HG03280 (cell line): ENCODE results near the gene ARF1.

Experiments
- ATAC-seq: cut with Tn5 transposase; IDR thresholded peaks from one replicate; pipeline ENCODE4 v1.9.1; 2021; ENCODE audit warnings: mild to moderate bottlenecking, moderate library complexity; ENCODE audit not compliant: unreplicated experiment

ARF1 gene

GRCh38 chr1:228084325-228084724 is 1.8 kb downstream of the ARF1 start:
- no peak for ATAC-seq

DNA sequence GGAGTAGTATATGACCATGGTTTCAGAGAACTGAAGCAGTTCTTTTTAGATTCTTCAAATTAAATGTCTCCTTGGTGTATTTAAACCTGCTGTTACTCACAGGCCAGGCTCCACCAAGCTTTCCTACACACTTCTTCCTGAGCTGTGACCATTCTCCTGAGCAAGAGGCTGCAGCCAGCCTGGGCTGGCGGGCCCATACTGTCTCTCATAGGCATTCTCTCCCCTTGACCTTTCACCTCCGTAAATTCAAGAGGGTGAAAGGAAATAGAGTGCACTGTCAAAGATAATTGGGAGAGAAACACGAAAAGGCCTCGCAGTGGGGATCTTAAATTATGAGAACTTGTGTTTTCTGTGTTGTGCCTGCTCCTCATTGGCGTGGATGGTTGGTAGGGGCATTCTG is 2.3 kb downstream of the ARF1 start:
- ATAC-seq = no peak

DNA sequence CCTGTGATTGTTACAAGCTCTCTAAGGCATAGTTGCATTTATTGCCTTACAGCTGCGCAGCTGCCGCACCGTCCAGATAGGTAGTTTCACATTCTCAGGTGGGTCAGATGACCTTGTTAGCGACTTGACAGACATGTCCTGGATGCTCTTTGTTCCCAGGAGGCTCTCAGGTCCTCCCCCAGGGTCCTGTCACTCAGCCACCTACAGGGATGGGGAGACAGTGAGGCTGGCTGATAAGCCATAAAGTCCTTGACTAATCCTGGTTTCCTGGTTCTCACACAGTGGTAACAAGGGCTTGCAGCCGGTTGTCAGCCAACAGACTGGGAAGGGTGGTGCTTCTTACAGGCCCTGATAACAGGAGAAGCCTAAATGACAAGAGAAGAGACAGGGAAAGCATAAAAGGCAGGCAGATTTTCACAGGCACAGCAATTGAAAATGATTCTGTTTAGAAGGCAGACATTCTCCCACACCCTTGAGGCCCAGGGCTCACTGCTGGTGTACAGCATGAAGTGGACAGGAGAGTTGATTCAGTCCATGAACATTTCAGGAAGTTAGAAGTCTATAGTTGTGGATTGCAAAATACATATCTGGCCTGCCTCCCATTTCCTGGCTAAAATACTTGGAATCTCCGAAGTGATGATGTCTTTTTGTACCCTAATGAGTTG is 2.9 kb downstream of the ARF1 start:
- ATAC-seq = no peak

DNA sequence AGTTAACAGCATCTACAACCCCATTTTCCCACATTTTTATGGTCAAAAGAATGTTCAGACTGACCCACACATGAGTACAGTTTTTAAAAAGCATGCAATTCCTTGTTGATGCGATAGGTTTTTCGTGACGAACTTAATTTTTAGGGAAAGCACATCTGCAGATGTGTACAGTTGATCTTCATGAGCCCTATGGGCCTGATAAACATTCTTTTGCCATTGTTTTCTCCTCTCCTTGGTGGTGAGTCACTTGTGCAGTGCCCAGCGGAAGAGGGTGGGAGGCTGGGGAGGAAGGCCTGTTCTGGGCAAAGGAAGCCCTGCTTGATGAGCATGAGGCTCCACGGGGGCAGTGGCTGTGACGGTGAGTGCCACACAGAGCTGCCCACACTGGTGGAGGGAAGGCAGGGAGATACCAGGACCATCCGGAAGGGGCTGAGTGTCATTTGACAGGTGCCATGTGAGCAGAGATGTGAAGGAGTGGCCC is 5.3 kb downstream of the ARF1 start:
- ATAC-seq = no peak

DNA sequence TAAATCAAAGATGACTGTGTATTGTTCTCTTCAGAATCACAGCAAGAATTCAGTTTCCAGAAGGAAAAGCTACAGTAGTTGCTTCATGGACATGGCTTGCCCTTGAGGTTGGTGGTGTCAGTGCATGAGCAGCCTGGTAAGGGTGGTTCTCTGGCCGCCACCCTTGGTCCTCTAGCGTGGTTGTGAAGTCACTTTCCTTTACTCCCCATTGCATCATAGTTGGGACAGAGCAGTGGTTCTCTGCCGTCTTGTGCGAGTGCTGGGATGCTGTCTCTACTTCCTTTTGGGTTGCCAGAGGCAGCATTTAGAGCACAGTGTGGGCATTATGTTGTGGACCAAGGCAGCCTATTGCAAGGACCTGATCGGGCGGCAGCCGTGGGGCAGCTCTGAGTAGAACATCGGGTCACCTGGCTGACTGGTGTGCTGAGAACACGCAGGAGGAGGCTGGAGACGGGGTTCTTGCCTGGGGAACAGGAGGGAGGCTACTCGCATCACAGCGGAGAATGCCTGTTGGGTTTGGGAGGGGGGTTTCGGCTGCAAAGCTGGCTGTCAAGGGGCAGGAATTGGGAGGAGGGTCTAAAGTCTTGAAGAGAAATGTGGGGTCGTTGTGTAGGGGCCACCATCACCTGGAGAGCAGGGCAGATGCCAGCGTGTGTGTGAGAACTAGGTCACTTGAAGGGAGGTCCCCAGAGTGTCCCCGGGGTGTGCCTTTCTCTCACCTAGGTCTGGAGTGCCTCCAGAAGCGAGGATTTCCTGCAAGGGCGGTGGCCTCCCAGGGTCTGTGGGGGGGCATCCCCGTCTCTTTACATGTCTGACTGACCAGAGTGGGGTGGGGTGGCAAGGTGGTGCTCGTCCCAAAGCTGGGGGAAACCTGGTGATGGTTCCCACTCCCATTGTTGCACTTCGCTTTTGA is 6.3 kb downstream of the ARF1 start:
- no peak for ATAC-seq

DNA sequence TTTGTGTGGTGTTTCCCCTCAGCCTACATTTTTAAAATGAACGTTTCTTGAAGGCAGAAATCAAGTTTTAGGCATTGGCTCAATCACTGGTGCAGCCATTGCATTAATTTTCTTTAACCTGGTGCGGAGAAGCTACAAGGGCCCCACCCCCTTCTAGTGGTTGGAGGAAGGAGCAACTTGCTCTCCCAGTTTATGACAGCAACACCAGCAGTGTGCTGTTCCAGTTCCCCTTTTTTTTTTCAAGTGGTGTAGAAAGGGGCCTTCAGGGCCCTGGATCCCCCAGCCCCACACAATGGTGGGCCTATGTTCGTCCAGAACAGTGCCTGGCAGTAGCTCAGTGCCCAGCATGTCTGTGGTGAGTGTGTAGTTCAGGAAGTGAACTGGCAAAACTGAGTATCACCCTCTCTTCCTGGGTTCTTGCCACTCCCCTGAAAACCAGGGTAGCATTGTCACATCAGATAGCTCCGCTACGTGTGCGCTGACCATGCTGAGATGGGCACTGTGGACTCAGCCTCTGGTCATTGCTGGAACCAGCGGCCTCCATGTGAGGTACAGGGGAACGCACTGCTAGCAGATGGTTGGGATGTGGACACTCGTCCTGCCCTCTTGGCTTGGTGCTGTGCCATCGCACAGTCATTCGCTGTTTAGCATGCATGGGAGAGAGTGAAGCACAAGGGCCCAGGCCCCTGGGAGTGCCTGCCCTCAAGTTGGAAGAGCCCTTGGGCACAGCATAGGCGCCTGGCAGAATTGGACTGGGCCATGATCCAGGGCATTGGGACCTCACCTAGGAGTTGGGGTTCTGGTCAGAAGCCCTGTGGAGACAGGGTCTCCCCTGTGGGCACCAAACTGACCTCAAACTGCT is 7.2 kb downstream of the ARF1 start:
- no peak for ATAC-seq

DNA sequence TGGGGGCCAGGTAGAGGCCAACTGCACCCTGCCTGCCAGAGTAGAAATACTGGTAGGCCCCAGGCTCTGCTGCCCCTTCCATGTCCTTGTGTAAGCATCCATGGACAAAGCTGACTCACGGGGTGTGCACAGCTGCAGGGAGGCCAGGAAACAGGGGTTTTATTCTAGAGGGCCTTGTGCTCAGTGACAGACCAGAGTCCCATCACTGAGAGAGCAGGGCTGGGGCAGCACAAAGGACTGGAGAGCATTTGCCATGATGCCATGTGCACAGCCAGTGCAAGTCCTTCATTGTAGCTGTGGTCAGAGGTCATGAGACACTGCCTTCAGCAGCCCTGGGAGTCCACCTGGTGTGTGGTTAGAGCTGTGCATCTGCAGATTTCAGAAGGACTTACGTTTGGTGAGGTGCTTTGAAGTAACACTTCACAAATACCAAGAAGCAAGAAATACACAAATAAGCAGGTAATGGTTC is 8.1 kb downstream of the ARF1 start:
- ATAC-seq = no peak

DNA sequence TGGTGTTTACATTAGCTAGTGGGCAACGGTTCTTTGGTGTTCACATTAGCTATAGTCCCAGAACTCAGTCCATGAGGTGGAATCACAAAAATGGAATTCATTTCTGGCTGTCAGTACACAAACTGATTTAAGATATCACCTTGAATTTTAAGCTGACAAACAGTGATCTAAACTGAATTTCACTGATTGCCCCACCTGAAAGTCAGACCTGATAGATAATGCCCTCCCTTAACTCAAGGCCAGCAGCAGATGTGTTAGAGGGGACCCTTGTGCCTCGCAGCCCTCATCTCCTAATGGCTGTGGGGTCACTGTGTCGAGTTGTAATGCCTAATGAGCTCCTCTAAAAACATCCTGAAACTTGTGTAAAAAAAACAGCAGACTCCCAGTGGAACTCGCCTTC is 8.6 kb downstream of the ARF1 start:
- no peak for ATAC-seq

- no peak for ATAC-seq
Measured at GRCh38 chr1:228092342-228093049, 10.0 kb downstream of the ARF1 start.

- no peak for ATAC-seq
Measured at GRCh38 chr1:228093050-228093906, 10.8 kb downstream of the ARF1 start.

GRCh38 chr1:228094432-228095016 is 12.0 kb downstream of the ARF1 start:
- no peak for ATAC-seq

DNA sequence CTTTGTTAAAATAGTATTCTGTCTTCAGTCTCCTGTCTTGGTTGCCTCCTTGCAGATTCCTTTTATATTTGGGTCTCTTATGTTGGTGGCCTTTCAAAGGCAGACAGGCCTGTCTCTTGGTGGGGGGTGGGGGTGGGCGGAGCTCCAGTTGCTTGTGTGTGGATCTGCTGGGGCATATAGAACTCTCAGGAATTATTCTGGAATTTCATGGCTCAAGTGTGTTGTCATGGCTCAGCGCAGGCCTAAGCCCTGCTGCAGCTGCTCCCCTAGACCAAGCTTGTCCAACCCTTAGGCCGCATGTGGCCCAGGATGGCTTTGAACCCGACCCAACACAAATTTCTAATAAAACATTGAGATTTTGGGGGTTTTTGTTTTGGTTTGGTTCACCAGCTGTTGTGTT is 12.7 kb downstream of the ARF1 start:
- ATAC-seq = no peak

DNA sequence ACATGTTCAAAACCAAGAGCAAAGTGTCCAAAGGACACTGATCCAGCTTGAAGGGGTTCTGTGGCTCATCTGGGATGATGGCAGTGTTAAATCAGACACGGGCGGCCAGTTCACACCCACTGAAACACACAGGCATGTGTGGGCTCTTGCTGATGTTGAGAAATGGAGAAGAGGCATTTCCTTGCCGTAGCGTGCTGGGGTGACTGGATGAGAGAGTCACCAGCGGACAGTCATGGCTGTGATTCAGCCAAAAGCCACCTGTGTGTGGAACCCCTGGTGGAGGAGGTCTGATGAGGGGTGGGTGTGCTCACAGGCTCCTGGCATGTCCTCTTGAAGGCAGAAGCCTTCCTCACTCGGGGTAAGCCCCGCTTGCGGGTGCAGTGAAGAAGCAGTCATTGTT is 13.4 kb downstream of the ARF1 start:
- ATAC-seq = no peak

DNA sequence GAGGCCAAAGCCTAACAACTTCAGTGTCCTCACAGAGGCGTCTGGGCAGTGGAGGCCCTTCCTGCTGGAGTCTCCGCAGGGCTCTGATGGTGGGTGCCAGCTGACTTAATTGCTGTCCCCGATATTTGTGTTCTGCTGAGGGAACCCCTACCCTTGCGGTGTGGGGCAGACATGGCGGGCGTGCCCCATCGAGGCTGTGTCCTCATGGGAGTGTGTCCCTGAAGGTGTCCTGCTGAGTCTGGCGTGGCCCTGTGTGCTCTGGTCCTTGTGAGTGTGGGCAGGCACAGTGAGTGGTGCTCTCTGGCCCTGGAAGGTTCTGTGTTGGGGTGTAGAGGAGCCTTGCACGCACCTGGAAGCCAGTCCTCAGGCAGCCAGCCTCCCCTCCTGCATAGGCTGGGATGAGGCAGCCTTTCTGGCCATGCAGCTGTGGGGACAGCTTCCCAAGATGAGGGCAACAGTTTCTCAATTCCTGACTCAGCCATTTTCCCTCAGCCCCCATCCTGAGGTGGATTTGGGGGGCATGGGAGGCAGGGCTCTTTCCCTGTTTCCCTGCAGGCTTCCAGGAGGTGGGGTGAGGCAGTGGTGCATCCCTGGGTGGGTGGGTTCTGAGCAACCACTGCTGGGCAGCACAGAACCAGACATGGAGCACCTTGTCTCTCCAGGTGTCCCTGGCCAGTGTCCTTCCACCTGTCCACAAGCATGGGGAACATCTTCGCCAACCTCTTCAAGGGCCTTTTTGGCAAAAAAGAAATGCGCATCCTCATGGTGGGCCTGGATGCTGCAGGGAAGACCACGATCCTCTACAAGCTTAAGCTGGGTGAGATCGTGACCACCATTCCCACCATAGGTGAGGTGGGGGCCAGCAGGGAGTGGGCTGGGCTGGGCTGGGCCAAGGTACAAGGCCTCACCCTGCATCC is 14.2 kb downstream of the ARF1 start:
- ATAC-seq = no peak

- ATAC-seq = no peak
Measured at GRCh38 chr1:228097333-228098081, 15.0 kb downstream of the ARF1 start.

DNA sequence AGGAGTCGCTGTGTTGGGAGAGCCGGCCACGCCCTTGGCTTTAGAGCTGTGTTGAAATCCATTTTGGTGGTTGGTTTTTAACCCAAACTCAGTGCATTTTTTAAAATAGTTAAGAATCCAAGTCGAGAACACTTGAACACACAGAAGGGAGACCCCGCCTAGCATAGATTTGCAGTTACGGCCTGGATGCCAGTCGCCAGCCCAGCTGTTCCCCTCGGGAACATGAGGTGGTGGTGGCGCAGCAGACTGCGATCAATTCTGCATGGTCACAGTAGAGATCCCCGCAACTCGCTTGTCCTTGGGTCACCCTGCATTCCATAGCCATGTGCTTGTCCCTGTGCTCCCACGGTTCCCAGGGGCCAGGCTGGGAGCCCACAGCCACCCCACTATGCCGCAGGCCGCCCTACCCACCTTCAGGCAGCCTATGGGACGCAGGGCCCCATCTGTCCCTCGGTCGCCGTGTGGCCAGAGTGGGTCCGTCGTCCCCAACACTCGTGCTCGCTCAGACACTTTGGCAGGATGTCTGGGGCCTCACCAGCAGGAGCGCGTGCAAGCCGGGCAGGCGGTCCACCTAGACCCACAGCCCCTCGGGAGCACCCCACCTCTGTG is 15.9 kb downstream of the ARF1 start:
- ATAC-seq = no peak

- ATAC-seq = no peak
Measured at GRCh38 chr1:228099331-228099732, 16.8 kb downstream of the ARF1 start.
